Neural cell (in vitro differentiated cells): ENCODE measurements around the gene FAM131B. TPM values are rescaled to one million over a fixed set of nuclear protein-coding genes. Genes with fewer than 3 reads are reported as not detected.

ENCODE experiments used
- H2AFZ ChIP-seq: fragments of 200-600, 300-800 bp; sonication (generic), shearing (Covaris generic); 2 replicates; pipeline ENCODE4 v1.6.0; 2014; ENCODE audit warnings: low read depth, mild to moderate bottlenecking, antibody characterized with exemption, low read length, moderate library complexity
- H3F3A ChIP-seq: fragments of 200-600 bp; shearing (Covaris generic); 2 replicates; pipeline ENCODE4 v1.6.1; 2016; ENCODE audit warnings: mild to moderate bottlenecking, moderate library complexity, mixed read lengths, antibody characterized with exemption, low read length; ENCODE audit not compliant: insufficient read depth, poor library complexity, severe bottlenecking
- H3K27ac ChIP-seq: fragments of 200-600, 300-800 bp; sonication (generic), shearing (Covaris generic); 2 replicates; pipeline ENCODE4 v1.5.1; 2014; ENCODE audit warnings: mild to moderate bottlenecking, low read length, moderate library complexity
- H3K27me3 ChIP-seq: fragments of 300-800, 200-600 bp; sonication (generic), shearing (Covaris generic); 2 replicates; pipeline ENCODE4 v1.6.0; 2014; ENCODE audit warnings: mild to moderate bottlenecking, low read depth, low read length, moderate library complexity; ENCODE audit not compliant: insufficient read depth
- H3K36me3 ChIP-seq: fragments of 300-800, 200-600 bp; sonication (generic), shearing (Covaris generic); 2 replicates; pipeline ENCODE4 v1.5.1; 2014; ENCODE audit warnings: mild to moderate bottlenecking, antibody characterized with exemption, low read length, moderate library complexity; ENCODE audit not compliant: insufficient read depth
- H3K4me2 ChIP-seq: fragments of 300-800, 200-600 bp; sonication (generic), shearing (Covaris generic); 2 replicates; pipeline ENCODE4 v1.6.0; 2014; ENCODE audit warnings: mild to moderate bottlenecking, low read length
- H3K4me3 ChIP-seq: fragments of 300-800, 200-600 bp; sonication (generic), shearing (Covaris generic); 2 replicates; pipeline ENCODE4 v1.5.1; 2014; ENCODE audit warnings: mild to moderate bottlenecking, low read length, moderate library complexity
- H3K79me2 ChIP-seq: fragments of 200-600 bp; shearing (Covaris generic); replicated peaks from 2 replicates; pipeline ENCODE4 v1.6.0; 2014; ENCODE audit warnings: mild to moderate bottlenecking, low read length, moderate library complexity; ENCODE audit not compliant: insufficient read depth
- H3K9ac ChIP-seq: fragments of 300-800, 200-600 bp; sonication (generic), shearing (Covaris generic); 2 replicates; pipeline ENCODE4 v1.6.1; 2016; ENCODE audit warnings: mild to moderate bottlenecking, low read length, mixed read lengths
- H3K9me2 ChIP-seq: fragments of 200-600 bp; shearing (Covaris generic); 2 replicates; pipeline ENCODE4 v1.6.1; 2016; ENCODE audit warnings: mild to moderate bottlenecking, low read length, mixed read lengths; ENCODE audit not compliant: insufficient read depth
- H3K9me3 ChIP-seq: fragments of 200-600, 300-800 bp; sonication (generic), shearing (Covaris generic); 2 replicates; pipeline ENCODE4 v1.6.1; 2016; ENCODE audit warnings: mild to moderate bottlenecking, mixed run types, low read length, moderate library complexity, mixed read lengths
- H4K20me1 ChIP-seq: fragments of 200-600 bp; shearing (Covaris generic); 2 replicates; pipeline ENCODE4 v1.6.1; 2016; ENCODE audit warnings: mild to moderate bottlenecking, mixed run types; ENCODE audit not compliant: insufficient read depth
- CTCF ChIP-seq: fragments of 450-650 bp; IDR thresholded peaks from 2 replicates; pipeline ENCODE4 v1.5.1; 2014; ENCODE audit warnings: antibody characterized with exemption, mild to moderate bottlenecking, moderate library complexity; ENCODE audit not compliant: poor library complexity, severe bottlenecking
- EP300 ChIP-seq: fragments of 450-650 bp; conservative IDR thresholded peaks from 2 replicates; pipeline ENCODE4 v1.6.1; 2014; ENCODE audit warnings: antibody characterized with exemption, mild to moderate bottlenecking, moderate library complexity; ENCODE audit not compliant: poor library complexity, severe bottlenecking
- EZH2 ChIP-seq: fragments of 200-600, 300-800 bp; shearing (Covaris generic), sonication (generic); IDR thresholded peaks from 2 replicates; pipeline ENCODE4 v1.6.1; 2014; ENCODE audit warnings: antibody characterized with exemption, low read length, borderline replicate concordance, mild to moderate bottlenecking; ENCODE audit not compliant: insufficient read depth, poor library complexity, severe bottlenecking
- MXI1 ChIP-seq: fragments of 450-650 bp; conservative IDR thresholded peaks from 2 replicates; pipeline ENCODE4 v1.6.1; 2014; ENCODE audit warnings: antibody characterized with exemption, mild to moderate bottlenecking; ENCODE audit not compliant: poor library complexity, severe bottlenecking
- POLR2AphosphoS5 ChIP-seq: IDR thresholded peaks from 2 replicates; pipeline ENCODE4 v1.6.1; 2012
- RAD21 ChIP-seq: fragments of 450-650 bp; conservative IDR thresholded peaks from 2 replicates; pipeline ENCODE4 v1.6.1; 2014; ENCODE audit warnings: antibody characterized with exemption, mild to moderate bottlenecking, moderate library complexity
- REST ChIP-seq: IDR thresholded peaks from 2 replicates; pipeline ENCODE4 v1.6.1; 2012; ENCODE audit warnings: borderline replicate concordance
- SMC3 ChIP-seq: fragments of 450-650 bp; conservative IDR thresholded peaks from 2 replicates; pipeline ENCODE4 v1.6.1; 2014; ENCODE audit warnings: antibody characterized with exemption, mild to moderate bottlenecking, moderate library complexity; ENCODE audit not compliant: poor library complexity
- TAF1 ChIP-seq: IDR thresholded peaks from 2 replicates; pipeline ENCODE4 v1.6.1; 2012; ENCODE audit warnings: low read depth
- polyA plus RNA-seq: library from polyadenylated mRNA; depleted of rRNA; stranded (reverse); fragments of >200 nt; gene quantifications from 2 replicates; pipeline ENCODE4 v1.2.3, GENCODE V29; 2014

The FAM131B gene
- polyA plus RNA-seq, 1 donor from 2014 or later, result 45.9 TPM

GRCh38 chr7:143388491-143389101 lies 26.1 kb upstream of the FAM131B start:
- no peaks in the 10 kb centered on the region for H3K27me3 ChIP-seq
- H3K4me3 ChIP-seq, result no peak overlapping the region
- no peak overlapping the region for H2AFZ ChIP-seq
- no peak overlapping the region for H3K27ac ChIP-seq
- TF ChIP-seq POLR2AphosphoS5 (no peak), EP300 (no peak), TAF1 (no peak), RAD21 (no peak)
- H3K9ac ChIP-seq, result no peak overlapping the region
- no peaks in the 10 kb centered on the region for H3K79me2 ChIP-seq
- no peaks in the 10 kb centered on the region for H3K9me3 ChIP-seq
- H4K20me1 ChIP-seq, result no peaks in the 10 kb centered on the region
- no peaks in the 10 kb centered on the region for H3K36me3 ChIP-seq
- H3F3A ChIP-seq, result no peaks in the 10 kb centered on the region
- no peak overlapping the region for H3K4me2 ChIP-seq
- no peaks in the 10 kb centered on the region for H3K9me2 ChIP-seq

GRCh38 chr7:143388051-143388450 lies 25.5 kb upstream of the FAM131B start:
- no peaks in the 10 kb centered on the region for H3K9me2 ChIP-seq
- no peaks in the 10 kb centered on the region for H3K27me3 ChIP-seq
- H3F3A ChIP-seq, result no peaks in the 10 kb centered on the region
- no peaks in the 10 kb centered on the region for H3K79me2 ChIP-seq
- no peaks in the 10 kb centered on the region for H3K36me3 ChIP-seq
- TF ChIP-seq EP300, result no peak
- no peak for TF ChIP-seq EZH2
- no peak for TF ChIP-seq RAD21
- no peak for TF ChIP-seq TAF1
- TF ChIP-seq SMC3, result no peak
- no peak for TF ChIP-seq CTCF
- no peak for TF ChIP-seq REST
- TF ChIP-seq MXI1, result no peak
- no peak for TF ChIP-seq POLR2AphosphoS5
- H2AFZ ChIP-seq, result no peak overlapping the region
- H4K20me1 ChIP-seq, result no peaks in the 10 kb centered on the region
- H3K4me3 ChIP-seq, result no peak overlapping the region
- no peaks in the 10 kb centered on the region for H3K9me3 ChIP-seq
- H3K9ac ChIP-seq, result no peak overlapping the region
- H3K4me2 ChIP-seq, result no peak overlapping the region
- no peak overlapping the region for H3K27ac ChIP-seq
